ENCODE results near the gene ZDHHC14. TPM values are rescaled to one million over a fixed set of nuclear protein-coding genes. Genes with fewer than 3 reads are reported as not detected.

The ZDHHC14 gene
- total and polyA plus RNA-seq, 2 of the 8 experiments (the other 6 are each of a cell fraction or from before 2014, with no cell fraction given): 2.9 to 5.3 TPM

DNA sequence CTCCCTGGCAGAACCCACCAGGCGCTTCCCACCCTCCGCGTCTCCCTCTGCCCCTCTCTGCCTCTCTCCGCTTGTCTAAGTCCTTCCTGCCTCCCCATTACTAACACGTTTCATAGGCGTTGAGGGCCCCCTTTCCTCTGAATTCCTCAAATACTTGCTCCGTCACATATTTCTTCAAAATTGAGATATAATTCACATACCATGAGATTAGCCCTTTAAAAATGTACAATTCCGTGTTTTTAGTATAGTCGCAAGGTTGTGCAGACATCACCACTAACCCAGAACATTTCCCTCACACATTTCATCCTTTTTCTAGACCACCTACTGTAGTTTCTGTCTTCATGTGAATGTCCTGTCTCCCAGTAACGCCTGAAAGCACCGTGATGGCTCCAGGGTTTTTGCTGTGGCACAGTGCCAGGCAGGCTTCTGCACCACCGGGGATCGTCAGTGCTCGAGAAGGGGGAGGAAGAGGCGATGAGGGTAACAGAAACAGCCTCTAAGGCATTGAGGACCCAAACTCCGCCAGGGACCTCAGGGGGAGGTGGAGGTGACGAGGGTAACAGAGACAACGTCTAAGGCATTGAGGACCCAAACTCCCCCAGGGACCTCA, 300.2 kb downstream of the ZDHHC14 start:
- no peaks in the 10 kb centered on the region for H3K79me2 ChIP-seq (ENCODE audit: control insufficient read depth in 1 of 2, insufficient read depth in 2 of 2, low read length in 2 of 2)
- H2BK20ac ChIP-seq (ENCODE audit: low read length): no peak overlapping the region
- no peaks in the 10 kb centered on the region for H3K9me3 ChIP-seq (ENCODE audit: insufficient read depth in 2 of 2, low read depth in 1 of 2, low read length in 1 of 2)
- no peak overlapping the region for H2BK15ac ChIP-seq (ENCODE audit: low read length)
- no peak overlapping the region for H3K18ac ChIP-seq (ENCODE audit: extremely low read depth, low read length)
- ChIA-PET CTCF (ENCODE audit: partially characterized antibody) (interaction anchor here (0.7 to 1.7 kb wide), 3 partner anchors 8 to 63 kb away, joined by 3 to 7 read pairs (median 3); no protein-coding TSS in a partner anchor), POLR2A (ENCODE audit: partially characterized antibody) (no interaction called here)
- no peak for TF ChIP-seq SP1 (IDR thresholded peaks at IDR 0.05; ENCODE audit: low read depth, low read length)
- WGBS, 2 experiments (ENCODE audit: extremely low coverage in 1 of 2, insufficient coverage in 1 of 2, insufficient read length in 1 of 2, insufficient replicate concordance in 2 of 2, low coverage in 1 of 2, low lambda C conversion rate in 2 of 2, missing lambda C conversion rate in 1 of 2): 92% methylated on average over 14 of the region's 18 CpGs; no CpG with 5 or more reads in 1 of the 2 experiments
- no peak overlapping the region for H3K23ac ChIP-seq (ENCODE audit: insufficient read length)
- H3K4ac ChIP-seq (replicated peaks; ENCODE audit: insufficient read length, low read depth, low read length): no peak overlapping the region
- H4K20me1 ChIP-seq (replicated peaks in 1 of 2; ENCODE audit: control insufficient read depth in 1 of 2, insufficient read depth in 2 of 2, low read length in 2 of 2): no peaks in the 10 kb centered on the region
- H2AFZ ChIP-seq (ENCODE audit: low read length): no peak overlapping the region
- no peak overlapping the region for H3K4me2 ChIP-seq (ENCODE audit: insufficient read depth in 1 of 2, low read depth in 2 of 2, low read length in 2 of 2)
- no peak for DNase-seq (ENCODE audit: low read depth in 1 of 2, low spot score in 2 of 2)
- H3K14ac ChIP-seq (ENCODE audit: insufficient read length): no peak overlapping the region
- H2AK5ac ChIP-seq (ENCODE audit: low read depth, low read length): no peak overlapping the region
- H3K23me2 ChIP-seq (ENCODE audit: low read depth, low read length): no peaks in the 10 kb centered on the region
- no peak for FAIRE-seq
- no peak overlapping the region for H3K27ac ChIP-seq (ENCODE audit: low read depth, low read length)
- no peak overlapping the region for H4K8ac ChIP-seq (ENCODE audit: extremely low read depth, insufficient read depth, low read length)
- no peaks in the 10 kb centered on the region for H3K4me1 ChIP-seq (replicated peaks in 1 of 4; ENCODE audit: control insufficient read depth in 3 of 4, insufficient read depth in 4 of 4, low read length in 3 of 4)
- H2BK12ac ChIP-seq (ENCODE audit: low read depth, low read length): no peak overlapping the region
- no peak overlapping the region for H4K5ac ChIP-seq (ENCODE audit: insufficient read length, low read depth, low read length)
- no peaks in the 10 kb centered on the region for H3K79me1 ChIP-seq (ENCODE audit: low read depth, low read length)
- no peaks in the 10 kb centered on the region for H3K27me3 ChIP-seq (replicated peaks in 1 of 4; ENCODE audit: control insufficient read depth in 3 of 4, extremely low read depth in 1 of 4, insufficient read depth in 3 of 4, low read length in 3 of 4)
- no peak overlapping the region for H2BK5ac ChIP-seq (ENCODE audit: low read depth, low read length)
- H3K36me3 ChIP-seq (ENCODE audit: control insufficient read depth in 2 of 4, insufficient read depth in 4 of 4, low read length in 3 of 4): no peaks in the 10 kb centered on the region
- H4K91ac ChIP-seq (replicated peaks; ENCODE audit: insufficient read length, low read length): no peak overlapping the region
- H3K56ac ChIP-seq (replicated peaks; ENCODE audit: insufficient read length, low read depth, low read length): no peak overlapping the region
- no peak overlapping the region for H2BK120ac ChIP-seq (replicated peaks; ENCODE audit: low read depth, low read length)
- no peak overlapping the region for H3K4me3 ChIP-seq (ENCODE audit: extremely low read depth in 1 of 4, insufficient read depth in 2 of 4, low read depth in 3 of 4, low read length in 4 of 4)
- no peak overlapping the region for H3K9ac ChIP-seq (replicated peaks in 1 of 4; ENCODE audit: extremely low read depth in 1 of 4, low read depth in 3 of 4, low read length in 3 of 4)
